Esophagus squamous epithelium (tissue), 5 donors: ENCODE data around the gene GYPA. TPM values are rescaled to one million over a fixed set of nuclear protein-coding genes. Genes with fewer than 3 reads are reported as not detected.
A peak's percentile ranks its signal among the peaks of the same experiment; 100 is the strongest.

Experiments
- DNase-seq: peaks from one replicate; lab custom pipeline; 2025; lab: John Stamatoyannopoulos, UW
- H3K27ac ChIP-seq, 4 donors: fragments of 200-600 bp; sonication (generic); one replicate each; pipeline ENCODE4 v1.5.1; 2016 to 2019; ENCODE audit warnings: mild to moderate bottlenecking in 1 of 4
- H3K27me3 ChIP-seq, 4 donors: fragments of 200-600 bp; sonication (generic); 1 replicate in 3 of 4; 2 replicates in 1 of 4; pipeline versions ENCODE4 v1.5.1 to v1.6.0; 2017 to 2021; ENCODE audit warnings: antibody characterized with exemption in 1 of 4
- H3K36me3 ChIP-seq, 3 donors: fragments of 200-600 bp; sonication (generic); one replicate each; pipeline ENCODE4 v1.5.1; 2016 to 2019
- H3K4me1 ChIP-seq, 3 donors: fragments of 200-600 bp; sonication (generic); one replicate each; pipeline ENCODE4 v1.5.1; 2017 to 2019
- H3K4me3 ChIP-seq, 4 donors: fragments of 200-600 bp; sonication (generic); 1 replicate in 3 of 4; 2 replicates in 1 of 4; pipeline ENCODE4 v1.5.1; 2016 to 2019; ENCODE audit warnings: mild to moderate bottlenecking in 2 of 4, moderate library complexity in 1 of 4
- H3K9me3 ChIP-seq, 3 donors: fragments of 200-600 bp; sonication (generic); one replicate each; pipeline ENCODE4 v1.5.1; 2016 to 2019
- CTCF ChIP-seq, 6 experiments: fragments of 450-650 bp in 4 of 6; fragments of 200-600 bp in 2 of 6; sonication (generic) in 2 of 6; IDR thresholded peaks; one replicate each; pipeline ENCODE4 v1.5.1; 2016 to 2019; ENCODE audit warnings: antibody characterized with exemption in 6 of 6, mild to moderate bottlenecking in 4 of 6, moderate library complexity in 4 of 6
- POLR2A ChIP-seq, 4 donors: fragments of 450-650 bp; IDR thresholded peaks; one replicate each; pipeline ENCODE4 v1.6.1; 2017; ENCODE audit warnings: antibody characterized with exemption in 4 of 4, mild to moderate bottlenecking in 4 of 4, moderate library complexity in 3 of 4
- WGBS, 2 donors: methylation state at CpG; one replicate each; pipeline ENCODE4 v1.1.5; 2018; 5-methylcytosine and 5-hydroxymethylcytosine counted together
- intact Hi-C: fragments of 100-400 bp; cut with DNase I; formaldehyde crosslinking; loops from one replicate; pipeline ENCODE4 v1.15.0; 2022
- total RNA-seq, 4 donors: library from RNA; depleted of rRNA; stranded (reverse); fragments of >200 nt; gene quantifications; one replicate each; pipeline ENCODE4 v1.1.0, GENCODE V29; 2016
- donor health status: DM: yes; HTN: yes; CAD: no.

The GYPA gene
- total RNA-seq, 4 donors from 2014 or later = not detected

GRCh38 chr4:144179152-144179739 is 38.7 kb upstream of the GYPA start:
- H3K27ac ChIP-seq = no peak overlapping the region
- no peaks in the 10 kb centered on the region for H3K9me3 ChIP-seq
- H3K27me3 ChIP-seq = no peaks in the 10 kb centered on the region
- no peak overlapping the region for H3K4me3 ChIP-seq
- no peaks in the 10 kb centered on the region for H3K36me3 ChIP-seq
- 77 to 82% methylated on average over 1 of the region's 1 CpG for WGBS, 2 donors
- peaks cover 0 to 5% (median 0%) of the 10 kb centered on the region in 3 donors for H3K4me1 ChIP-seq
- intact Hi-C loops = loop anchor here (10.0 kb wide), 1 partner anchor 886 kb away; no protein-coding TSS in a partner anchor
- DNase-seq = no peak
- TF ChIP-seq CTCF (IDR thresholded peaks at IDR 0.05) (no peak), POLR2A (IDR thresholded peaks at IDR 0.05) (no peak)

GRCh38 chr4:144178414-144178813 is 37.9 kb upstream of the GYPA start:
- no peak for TF ChIP-seq CTCF (IDR thresholded peaks at IDR 0.05)
- TF ChIP-seq POLR2A (IDR thresholded peaks at IDR 0.05) = no peak
- intact Hi-C loops = loop anchor here (10.0 kb wide), 1 partner anchor 886 kb away; no protein-coding TSS in a partner anchor
- Histone ChIP-seq H3K36me3 (no peaks in the 10 kb centered on the region), H3K4me3 (no peak overlapping the region), H3K27ac (no peak overlapping the region), H3K4me1 (peaks cover 0 to 5% (median 0%) of the 10 kb centered on the region in 3 donors), H3K9me3 (no peaks in the 10 kb centered on the region), H3K27me3 (no peaks in the 10 kb centered on the region)
- no peak for DNase-seq
- 48 to 55% methylated on average over 2 of the region's 2 CpGs for WGBS, 2 donors

GRCh38 chr4:144176476-144176875 is 36.0 kb upstream of the GYPA start:
- DNase-seq = no peak
- WGBS, 2 donors = 76 to 88% methylated on average over 1 of the region's 1 CpG
- intact Hi-C loops = loop anchor here (10.0 kb wide), 1 partner anchor 888 kb away; no protein-coding TSS in a partner anchor
- no peaks in the 10 kb centered on the region for H3K9me3 ChIP-seq
- H3K27me3 ChIP-seq = no peaks in the 10 kb centered on the region
- H3K27ac ChIP-seq = no peak overlapping the region
- TF ChIP-seq CTCF (IDR thresholded peaks at IDR 0.05) = no peak
- TF ChIP-seq POLR2A (IDR thresholded peaks at IDR 0.05) = no peak
- H3K36me3 ChIP-seq = no peaks in the 10 kb centered on the region
- no peak overlapping the region for H3K4me3 ChIP-seq
- peaks cover 0 to 5% (median 0%) of the 10 kb centered on the region in 3 donors for H3K4me1 ChIP-seq

GRCh38 chr4:144174401-144175067 is 34.0 kb upstream of the GYPA start:
- Histone ChIP-seq H3K4me1 (peaks cover 0 to 5% (median 0%) of the 10 kb centered on the region in 3 donors), H3K27me3 (no peaks in the 10 kb centered on the region), H3K36me3 (no peaks in the 10 kb centered on the region), H3K27ac (no peak overlapping the region), H3K4me3 (no peak overlapping the region), H3K9me3 (no peaks in the 10 kb centered on the region)
- DNase-seq = no peak
- intact Hi-C loops = loop anchor here (10.0 kb wide), 1 partner anchor 890 kb away; no protein-coding TSS in a partner anchor
- WGBS, 2 donors = 0 to 4% methylated on average over 5 of the region's 5 CpGs
- TF ChIP-seq CTCF (IDR thresholded peaks at IDR 0.05) (peak in 5 of 6 experiments; percentile 17 to 62 (median 37)), POLR2A (IDR thresholded peaks at IDR 0.05) (no peak)

GRCh38 chr4:144171697-144172096 is 31.2 kb upstream of the GYPA start:
- no peaks in the 10 kb centered on the region for H3K36me3 ChIP-seq
- no peak overlapping the region for H3K4me3 ChIP-seq
- TF ChIP-seq CTCF (IDR thresholded peaks at IDR 0.05) (no peak), POLR2A (IDR thresholded peaks at IDR 0.05) (no peak)
- 62 to 68% methylated on average over 2 of the region's 2 CpGs for WGBS, 2 donors
- DNase-seq = no peak
- H3K27me3 ChIP-seq = no peaks in the 10 kb centered on the region
- intact Hi-C loops = loop anchor here (10.0 kb wide), 1 partner anchor 893 kb away; no protein-coding TSS in a partner anchor
- H3K4me1 ChIP-seq = peaks cover 0 to 5% (median 0%) of the 10 kb centered on the region in 3 donors
- H3K9me3 ChIP-seq = no peaks in the 10 kb centered on the region
- H3K27ac ChIP-seq = no peak overlapping the region
